NCI-H748 (cell line): ENCODE measurements around the gene AKAP12.

ENCODE experiments used
- DNase-seq: peaks from one replicate; lab custom pipeline; 2025; ENCODE audit not compliant: unreplicated experiment; lab: John Stamatoyannopoulos, UW

Gene AKAP12

GRCh38 chr6:151239603-151240035 lies at the start of gene AKAP12:
Gene AKAP12, plus strand, starts transcription at chr6:151239967. Its CDS starts 596 bp downstream, at chr6:151240563.
- peak; percentile 54 for DNase-seq

- peak; percentile 41 for DNase-seq
Measured at GRCh38 chr6:151191527-151191926, 48.2 kb upstream of the AKAP12 start.

- DNase-seq: no peak
Measured at GRCh38 chr6:151196555-151196954, 43.2 kb upstream of the AKAP12 start.

DNA sequence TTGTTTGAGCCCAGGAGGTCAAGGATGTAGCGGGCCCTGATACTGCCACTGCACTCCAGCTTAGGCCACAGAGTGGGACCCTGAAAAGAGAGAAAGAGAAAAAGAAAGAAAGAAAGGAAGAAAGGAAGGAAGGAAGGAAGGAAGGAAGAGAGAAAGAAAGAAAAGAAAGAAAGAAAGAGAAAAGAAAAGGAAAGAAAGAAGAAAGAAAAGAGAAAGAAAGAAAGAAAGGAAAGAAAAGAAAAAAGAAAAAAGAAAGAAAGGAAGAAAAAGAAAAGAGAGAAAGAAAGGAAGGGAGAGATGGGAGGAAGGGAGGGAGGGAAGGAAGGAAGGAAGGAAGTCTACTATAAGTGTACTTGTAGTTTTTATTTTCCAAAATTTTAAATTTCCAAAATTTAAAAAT lies 42.2 kb upstream of the AKAP12 start:
- DNase-seq: no peak

- no peak for DNase-seq
Measured at GRCh38 chr6:151199991-151200390, 39.8 kb upstream of the AKAP12 start.

DNA sequence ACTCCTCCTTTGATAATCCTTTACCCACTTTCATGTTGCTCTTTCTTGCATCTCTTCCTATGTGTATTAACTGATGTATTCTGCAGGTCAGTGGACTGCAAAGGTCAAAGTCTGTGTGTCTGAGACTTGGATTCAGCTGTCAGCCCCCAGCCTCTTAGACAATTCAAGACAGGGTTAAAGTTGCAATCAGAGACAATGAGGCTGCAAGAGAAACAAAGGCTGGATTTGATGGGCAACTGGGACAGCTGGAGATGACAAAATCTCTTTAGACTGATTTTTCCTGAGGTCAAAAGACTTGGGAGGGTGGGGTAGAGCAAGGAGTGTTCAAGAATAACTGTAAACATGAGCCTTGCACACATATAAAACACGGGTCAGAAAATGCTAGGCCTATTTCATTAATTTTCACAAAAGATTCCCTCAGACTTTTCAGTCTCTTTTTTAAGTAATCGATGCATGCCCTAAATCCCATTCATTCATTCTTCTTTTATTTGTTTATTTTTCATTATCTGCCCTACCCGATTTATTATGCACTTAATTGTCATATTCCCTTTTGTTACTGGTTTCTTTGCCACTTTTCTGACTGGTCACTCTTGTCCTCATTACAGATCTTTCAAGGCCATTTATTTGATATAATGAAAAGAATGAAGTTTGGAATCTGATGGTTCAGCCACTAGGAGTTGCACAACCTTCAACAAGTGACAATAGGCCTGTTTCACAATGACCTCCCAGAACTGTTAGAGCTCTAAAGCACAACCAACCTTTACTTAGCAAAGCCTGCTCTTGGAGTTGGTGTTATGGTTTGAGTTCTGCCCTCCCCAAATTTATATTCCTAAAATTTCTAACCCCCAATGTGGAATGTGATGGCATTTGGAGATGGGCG lies 33.8 kb upstream of the AKAP12 start:
- DNase-seq: no peak

DNA sequence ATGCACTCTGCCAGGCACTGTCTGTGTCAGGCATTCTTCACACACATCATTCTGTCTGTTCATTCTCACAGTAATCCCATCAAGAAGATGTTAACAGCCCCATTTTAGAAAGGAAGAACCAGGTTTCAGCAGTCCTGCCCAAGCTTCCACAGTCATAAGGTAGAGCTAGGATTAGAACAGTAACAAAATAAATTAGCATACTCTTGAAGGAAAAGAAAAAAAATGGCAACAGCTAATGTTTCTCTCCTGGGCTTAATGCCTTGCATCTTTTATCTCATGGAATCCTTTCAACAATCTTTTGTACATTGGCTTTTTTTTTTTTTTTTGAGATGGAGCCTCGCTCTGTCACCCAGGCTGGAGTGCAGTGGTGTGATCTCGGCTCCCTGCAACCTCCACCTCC lies 32.1 kb upstream of the AKAP12 start:
- no peak for DNase-seq

- peak; percentile 71 for DNase-seq
Measured at GRCh38 chr6:151209071-151209831, 30.5 kb upstream of the AKAP12 start.

DNA sequence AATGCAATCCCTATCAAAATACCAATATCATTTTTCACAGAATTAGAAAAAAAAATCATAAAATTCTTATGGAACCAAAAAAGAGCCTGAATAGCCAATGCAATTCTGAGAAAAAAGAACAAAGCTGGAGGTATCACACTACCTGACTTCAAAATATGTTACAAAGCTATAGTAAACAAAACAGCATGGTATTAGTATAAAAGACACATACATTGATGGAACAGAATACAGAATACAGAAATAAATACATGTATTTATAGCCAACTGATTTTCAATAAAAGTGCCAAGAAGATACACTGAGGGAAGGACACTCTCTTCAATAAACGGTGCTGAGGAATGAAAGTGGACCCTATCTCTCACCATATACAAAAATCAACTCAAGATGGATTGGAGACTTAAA lies 28.7 kb upstream of the AKAP12 start:
- no peak for DNase-seq

- no peak for DNase-seq
Measured at GRCh38 chr6:151213352-151213751, 26.4 kb upstream of the AKAP12 start.

DNA sequence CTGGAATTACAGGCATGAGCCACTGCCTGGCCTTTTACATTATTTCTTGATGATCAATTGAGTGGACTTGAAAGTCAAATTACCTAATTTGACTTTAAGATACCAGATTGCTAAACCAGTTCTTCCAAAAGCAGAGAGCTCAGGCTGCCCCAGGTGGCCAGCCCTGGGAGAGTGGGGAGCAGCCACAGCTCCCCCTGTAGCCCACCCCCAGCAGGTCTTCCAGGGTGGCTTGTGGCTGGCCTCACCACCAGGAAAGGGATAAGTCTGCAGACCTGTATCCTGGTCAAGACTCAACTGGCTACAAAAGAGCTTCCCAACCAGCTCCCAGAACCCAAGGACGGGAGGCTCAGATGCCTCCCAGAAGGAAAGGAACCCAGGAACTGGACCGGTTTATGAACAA lies 23.8 kb upstream of the AKAP12 start:
- no peak for DNase-seq

GRCh38 chr6:151216804-151217203 lies 23.0 kb upstream of the AKAP12 start:
- no peak for DNase-seq

- no peak for DNase-seq
Measured at GRCh38 chr6:151219192-151219591, 20.6 kb upstream of the AKAP12 start.

GRCh38 chr6:151224076-151224475 lies 15.7 kb upstream of the AKAP12 start:
- no peak for DNase-seq

DNA sequence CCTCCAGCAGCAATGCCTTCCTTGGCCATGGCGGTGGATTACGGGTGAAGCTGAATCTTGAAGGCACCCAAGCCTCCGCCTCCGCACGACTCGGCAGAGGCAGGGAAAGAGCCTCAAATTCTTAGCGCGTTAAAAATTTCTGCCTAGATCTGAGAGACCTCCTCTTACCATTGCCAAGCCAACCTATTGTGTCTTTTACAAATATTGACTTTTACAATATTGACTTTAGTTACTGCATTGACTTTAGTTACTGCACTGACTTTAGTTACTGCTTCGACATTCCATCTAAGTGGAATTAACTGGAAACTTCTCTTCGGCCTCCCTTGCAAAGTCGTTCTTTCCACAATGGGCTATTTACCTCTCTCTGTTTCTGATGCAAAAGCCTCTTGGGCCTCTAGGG lies 13.8 kb upstream of the AKAP12 start:
- DNase-seq: no peak

DNA sequence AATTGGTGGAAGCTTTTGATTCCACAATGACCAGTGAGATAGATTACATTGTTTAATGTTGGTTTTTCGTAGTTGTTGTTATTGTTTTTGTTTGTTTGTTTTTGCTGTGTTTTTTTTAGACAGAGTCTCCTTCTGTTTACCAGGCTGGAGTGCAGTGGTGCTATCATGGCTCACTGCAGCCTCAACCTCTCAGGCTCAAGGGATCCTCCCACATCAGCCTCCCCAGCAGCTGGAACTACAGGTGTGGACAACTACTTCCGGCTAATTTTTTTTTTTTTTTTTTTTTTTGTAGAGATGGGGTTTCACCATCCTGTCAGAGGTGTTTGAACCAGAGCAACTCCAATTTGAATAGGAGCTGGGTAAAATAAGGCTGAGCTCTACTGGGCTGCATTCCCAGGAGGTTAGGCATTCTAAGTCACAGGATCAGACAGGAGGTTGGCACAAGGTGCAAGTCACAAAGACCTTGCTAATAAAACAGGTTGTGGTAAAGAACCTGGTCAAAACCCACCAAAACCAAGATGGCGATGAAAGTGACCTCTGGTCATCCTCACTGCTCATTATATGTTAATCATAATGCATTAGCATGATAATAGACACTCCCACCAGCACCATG lies 10.9 kb upstream of the AKAP12 start:
- no peak for DNase-seq

DNA sequence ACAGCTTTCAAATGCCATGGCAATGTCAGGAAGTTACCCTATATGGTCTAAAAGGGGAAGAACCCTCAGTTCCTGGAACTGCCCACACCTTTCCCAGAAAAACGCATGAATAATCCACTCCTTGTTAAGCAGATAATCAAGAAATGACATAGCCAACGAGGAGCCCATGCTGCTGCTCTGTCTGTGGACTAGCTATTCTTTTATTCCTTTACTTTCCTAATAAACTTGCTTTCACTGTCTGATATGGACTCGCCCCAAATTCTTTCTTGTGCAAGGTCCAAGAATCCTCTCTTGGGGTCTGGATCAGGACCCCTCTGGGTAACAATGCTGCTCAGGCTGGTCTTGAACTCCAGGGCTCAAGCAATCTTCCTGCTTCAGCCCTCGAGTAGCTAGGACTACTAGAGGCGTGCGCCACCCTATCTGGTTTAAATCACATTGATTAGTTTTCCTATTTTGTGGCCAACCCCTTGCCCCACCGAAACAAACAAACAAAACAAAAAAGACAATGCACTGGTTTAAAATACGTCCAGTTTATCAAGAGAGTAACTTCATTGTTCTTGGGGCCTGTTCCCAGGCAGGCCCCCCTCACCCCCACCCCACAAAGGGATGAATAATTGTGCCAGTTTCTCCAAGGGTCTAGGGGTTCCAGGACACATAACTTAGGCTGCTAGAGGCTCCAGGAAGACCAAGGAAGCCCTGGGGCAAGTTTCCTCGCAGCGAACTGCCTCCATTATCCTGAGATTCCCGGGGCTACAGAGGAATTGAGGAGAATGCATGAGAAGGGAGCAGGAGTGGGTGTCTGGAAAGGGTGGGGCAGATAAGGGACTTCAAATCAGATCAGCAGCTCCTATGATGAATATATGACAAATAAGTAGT lies 10.1 kb upstream of the AKAP12 start:
- no peak for DNase-seq

GRCh38 chr6:151230277-151230577 lies 9.5 kb upstream of the AKAP12 start:
- DNase-seq: no peak

DNA sequence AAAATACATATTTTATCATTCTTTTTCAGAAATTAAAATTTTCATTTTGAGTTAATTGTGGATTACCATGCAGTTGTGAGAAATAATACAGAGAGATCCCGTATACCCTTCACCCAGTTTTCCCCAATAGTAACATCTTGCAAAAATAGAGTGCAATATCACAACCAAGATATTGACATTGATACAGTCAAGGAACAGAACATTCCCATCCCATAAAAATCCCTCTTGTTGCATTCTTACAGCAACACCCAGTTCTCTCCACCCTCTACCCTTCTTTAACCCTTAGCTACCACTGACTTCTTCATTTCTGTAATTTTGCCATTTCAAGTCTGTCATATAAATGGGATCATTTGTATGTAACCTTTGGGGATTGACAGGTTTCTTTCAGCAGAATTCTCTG lies 6.9 kb upstream of the AKAP12 start:
- DNase-seq: no peak

DNA sequence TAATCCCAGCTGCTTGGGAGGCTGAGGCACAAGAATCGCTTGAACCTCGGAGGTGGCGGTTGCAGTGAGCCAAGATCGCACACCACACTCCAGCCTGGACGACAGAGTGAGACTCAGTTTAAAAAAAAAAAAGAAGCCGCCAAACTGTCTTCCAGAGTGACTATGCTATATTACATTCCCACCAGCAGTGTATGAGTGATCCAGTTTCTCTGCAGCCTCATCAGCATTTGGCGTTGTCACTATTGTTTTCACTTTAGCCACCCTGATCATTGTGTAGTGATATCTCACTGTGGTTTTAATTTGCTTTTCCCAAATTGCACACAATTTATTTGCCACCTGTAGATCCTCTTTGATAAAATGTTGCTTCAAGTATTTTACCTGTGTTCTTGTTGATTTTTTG lies 6.0 kb upstream of the AKAP12 start:
- DNase-seq: no peak
